Kidney epithelial cell (primary cell): ENCODE results near the gene SLC7A6OS. TPM values are rescaled to one million over a fixed set of nuclear protein-coding genes. Genes with fewer than 3 reads are reported as not detected.

Experiments used
- DNase-seq: peaks from one replicate; pipeline ENCODE4 v3.0.0-alpha.2; 2010; ENCODE audit warnings: low read depth
- H3K27me3 ChIP-seq: 2 replicates; pipeline ENCODE4 v1.6.0; 2011; ENCODE audit warnings: low read length; ENCODE audit not compliant: control insufficient read depth, insufficient read depth
- H3K36me3 ChIP-seq: 2 replicates; pipeline ENCODE4 v1.5.1; 2011; ENCODE audit warnings: low read length; ENCODE audit not compliant: control insufficient read depth, insufficient read depth
- H3K4me3 ChIP-seq: 2 replicates; pipeline ENCODE4 v1.5.1; 2011; ENCODE audit warnings: low read depth, mild to moderate bottlenecking, control low read depth, low read length
- CTCF ChIP-seq: IDR thresholded peaks from 2 replicates; pipeline ENCODE4 v1.5.1; 2011; ENCODE audit warnings: mild to moderate bottlenecking, moderate library complexity, low read length, control low read depth, inconsistent platforms; ENCODE audit not compliant: insufficient read depth, poor library complexity, severe bottlenecking
- total RNA-seq: library from RNA; depleted of rRNA; stranded (reverse); fragments of >200 nt; gene quantifications from 2 replicates; pipeline ENCODE4 v1.2.3, GENCODE V29; 2015

The SLC7A6OS gene
- total RNA-seq, 1 donor from 2014 or later, result 10.4 TPM

- H3K4me3 ChIP-seq, result no peak overlapping the region
- no peak for TF ChIP-seq CTCF
- H3K36me3 ChIP-seq, result no peaks in the 10 kb centered on the region
- no peaks in the 10 kb centered on the region for H3K27me3 ChIP-seq
- no peak for DNase-seq
Measured at GRCh38 chr16:68257251-68257905, 53.4 kb downstream of the SLC7A6OS start.

- Histone ChIP-seq H3K27me3 (no peaks in the 10 kb centered on the region), H3K36me3 (no peaks in the 10 kb centered on the region), H3K4me3 (no peak overlapping the region)
- TF ChIP-seq CTCF, result no peak
- no peak for DNase-seq
Measured at GRCh38 chr16:68255712-68256111, 55.0 kb downstream of the SLC7A6OS start.

- no peaks in the 10 kb centered on the region for H3K36me3 ChIP-seq
- H3K4me3 ChIP-seq, result no peak overlapping the region
- H3K27me3 ChIP-seq, result no peaks in the 10 kb centered on the region
- DNase-seq, result no peak
- no peak for TF ChIP-seq CTCF
Measured at GRCh38 chr16:68253721-68254120, 57.0 kb downstream of the SLC7A6OS start.

GRCh38 chr16:68252383-68252782 is 58.4 kb downstream of the SLC7A6OS start:
- Histone ChIP-seq H3K27me3 (no peaks in the 10 kb centered on the region), H3K4me3 (no peak overlapping the region), H3K36me3 (no peaks in the 10 kb centered on the region)
- TF ChIP-seq CTCF, result no peak
- DNase-seq, result no peak

- no peak for TF ChIP-seq CTCF
- DNase-seq, result no peak
- no peaks in the 10 kb centered on the region for H3K36me3 ChIP-seq
- no peaks in the 10 kb centered on the region for H3K27me3 ChIP-seq
- no peak overlapping the region for H3K4me3 ChIP-seq
Measured at GRCh38 chr16:68251832-68252231, 58.9 kb downstream of the SLC7A6OS start.

- H3K36me3 ChIP-seq, result no peaks in the 10 kb centered on the region
- DNase-seq, result no peak
- TF ChIP-seq CTCF, result no peak
- H3K4me3 ChIP-seq, result no peak overlapping the region
- H3K27me3 ChIP-seq, result no peaks in the 10 kb centered on the region
Measured at GRCh38 chr16:68250951-68251350, 59.8 kb downstream of the SLC7A6OS start.
